ENCODE data around the gene PANK1.

Gene PANK1

GRCh38 chr10:89535171-89536012 lies 109.7 kb downstream of the PANK1 start, which contains the start of gene SLC16A12:
SLC16A12 (minus strand) TSS chr10:89535594; CDS start chr10:89462578, 73,016 bp downstream.
- DNase-seq (ENCODE audit: low read depth, low spot score): no peak

GRCh38 chr10:89534826-89535166 lies 110.2 kb downstream of the PANK1 start:
- no peak for DNase-seq (ENCODE audit: low read depth, low spot score)

Measured in brain pericyte (primary cell).